AG09309 (cell line): Measurements from ENCODE around the gene SNAI3.

Experiments used
- DNase-seq: peaks from one replicate; pipeline ENCODE4 v3.0.0-alpha.2; 2010; ENCODE audit warnings: low read depth
- H3K4me3 ChIP-seq: 2 replicates; pipeline ENCODE4 v1.5.1; 2011; ENCODE audit warnings: mild to moderate bottlenecking, low read depth, low read length, moderate library complexity; ENCODE audit not compliant: control insufficient read depth
- CTCF ChIP-seq: IDR thresholded peaks from 2 replicates; pipeline ENCODE4 v1.5.1; 2011; ENCODE audit warnings: mild to moderate bottlenecking, low read depth, low read length, inconsistent platforms; ENCODE audit not compliant: insufficient read depth, control insufficient read depth; ENCODE audit errors: missing control alignments

The SNAI3 gene

DNA sequence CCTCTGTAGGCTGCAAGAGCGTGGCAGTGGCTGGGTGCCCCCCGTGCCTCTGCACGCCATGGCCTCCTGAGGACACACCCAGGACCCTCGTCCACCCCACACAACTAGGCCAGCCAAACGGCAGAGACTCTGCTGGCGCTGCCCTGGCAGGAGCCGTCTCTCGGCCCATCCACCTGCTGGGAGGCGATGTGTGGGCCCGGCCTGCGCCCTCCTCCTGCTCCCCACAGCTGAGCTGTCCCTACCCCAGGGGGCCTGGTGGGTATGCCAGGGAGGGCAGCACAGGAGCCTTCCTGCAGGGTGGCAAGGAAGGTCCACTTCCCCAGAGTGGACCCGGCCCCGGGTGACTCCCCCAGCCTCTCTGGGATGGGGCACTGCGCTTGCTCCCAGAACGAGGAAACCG lies 12.9 kb upstream of the SNAI3 start:
- TF ChIP-seq CTCF: no peak
- H3K4me3 ChIP-seq: no peak overlapping the region
- no peak for DNase-seq

DNA sequence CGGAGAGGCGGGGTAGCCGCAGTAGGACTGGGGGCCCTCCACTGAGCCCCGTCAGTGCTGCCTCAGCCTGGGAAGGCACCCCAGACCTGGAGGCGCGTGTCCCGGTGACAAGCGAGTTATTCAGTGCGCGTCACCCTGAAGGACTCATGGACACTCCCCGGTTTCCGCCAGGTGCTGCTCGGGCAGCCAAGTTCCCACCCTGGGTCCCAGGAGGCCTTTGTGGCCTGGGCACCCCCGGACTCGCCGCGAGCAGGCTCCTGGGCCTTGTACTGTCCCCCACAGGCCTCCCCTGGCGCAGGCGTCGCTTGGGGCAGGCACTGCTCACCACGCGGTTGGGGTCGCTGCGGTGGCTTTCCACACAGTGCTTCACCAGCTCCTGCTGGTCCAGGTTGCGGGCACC lies 12.3 kb upstream of the SNAI3 start:
- TF ChIP-seq CTCF: no peak
- no peak overlapping the region for H3K4me3 ChIP-seq
- no peak for DNase-seq

- DNase-seq: no peak
- no peak overlapping the region for H3K4me3 ChIP-seq
Measured at GRCh38 chr16:88697831-88698615, 11.7 kb upstream of the SNAI3 start.

DNA sequence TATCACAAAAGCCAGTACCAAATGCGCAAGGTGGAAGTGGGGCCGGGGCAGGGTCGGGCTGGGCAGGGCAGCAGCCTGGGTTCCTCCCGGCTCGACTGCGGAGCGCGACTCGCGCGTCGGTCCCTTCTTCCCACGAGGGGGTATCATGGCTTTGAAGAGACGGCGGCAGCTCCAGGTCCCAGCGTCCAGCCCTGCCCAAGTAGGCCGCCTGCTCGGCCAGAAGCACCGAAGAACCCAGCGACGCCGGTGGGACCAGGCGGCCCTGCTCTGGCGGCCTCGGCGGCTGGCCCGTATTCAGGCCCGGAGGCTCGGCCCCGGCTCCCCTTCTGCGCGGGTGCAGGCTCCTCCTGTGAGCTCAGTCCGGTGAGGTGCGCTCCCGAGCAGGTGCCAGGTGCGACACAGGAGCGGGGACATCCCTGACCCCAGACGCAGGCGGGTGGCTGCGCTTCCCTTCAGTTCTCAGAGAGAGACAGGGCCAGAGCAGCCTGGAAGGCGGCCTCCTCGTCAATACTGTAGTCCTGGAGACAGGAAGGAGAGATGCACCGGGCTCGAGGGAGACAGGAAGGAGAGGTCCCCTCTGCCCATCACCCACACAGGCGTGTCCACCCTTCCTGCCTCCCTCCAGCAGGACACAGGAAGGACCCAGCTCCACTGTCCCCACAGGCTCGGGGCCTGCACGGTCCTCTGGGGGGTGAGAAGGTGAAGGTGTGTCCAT lies 11.0 kb upstream of the SNAI3 start:
- no peak overlapping the region for H3K4me3 ChIP-seq
- no peak for DNase-seq
- TF ChIP-seq CTCF: no peak

More at GRCh38 chr16:88697831-88698615, 11.7 kb upstream of the SNAI3 start:
- peak; percentile 34 for TF ChIP-seq CTCF

GRCh38 chr16:88696441-88696840 lies 10.1 kb upstream of the SNAI3 start:
- no peak for TF ChIP-seq CTCF
- no peak overlapping the region for H3K4me3 ChIP-seq
- no peak for DNase-seq

- no peak for DNase-seq
- no peak overlapping the region for H3K4me3 ChIP-seq
- TF ChIP-seq CTCF: no peak
Measured at GRCh38 chr16:88695753-88696152, 9.4 kb upstream of the SNAI3 start.
